Caco-2 (cell line): ENCODE measurements around the gene SDK2. TPM values are rescaled to one million over a fixed set of nuclear protein-coding genes. Genes with fewer than 3 reads are reported as not detected.
A peak's percentile ranks its signal among the peaks of the same experiment; 100 is the strongest.

Experiments
- Bru-seq: library from RNA; stranded (reverse); fragments of 400-500 nt; gene quantifications from one replicate; lab custom pipeline; 2021; lab: Mats Ljungman, UMichigan
- BruChase-seq, 2 experiments: library from RNA; stranded (reverse); fragments of 400-500 nt; gene quantifications; one replicate each; lab custom pipeline; 2021; lab: Mats Ljungman, UMichigan
- BruUV-seq: library from RNA; stranded (reverse); fragments of 400-500 nt; replicated peaks from 2 replicates; lab custom pipeline; 2021; lab: Mats Ljungman, UMichigan
- CTCF ChIA-PET: fragments of 300-600 bp; sonication (Branson Sonifier 250); formaldehyde crosslinking; loops from one replicate; lab custom pipeline; 2022; ENCODE audit warnings: antibody characterized with exemption; lab: Charles Lee
- POLR2A ChIA-PET: fragments of 300-600 bp; sonication (Branson Sonifier 250); formaldehyde crosslinking; loops from one replicate; lab custom pipeline; 2022; ENCODE audit warnings: antibody characterized with exemption; lab: Charles Lee
- DNase-seq, 2 experiments: peaks; one replicate each; pipeline versions ENCODE4 v3.0.0 to v3.0.0-alpha.2; 2020 to 2022
- H3K27me3 ChIP-seq: replicated peaks from 2 replicates; pipeline ENCODE4 v1.6.0; 2011; ENCODE audit warnings: low read length; ENCODE audit not compliant: control insufficient read depth, insufficient read depth
- H3K36me3 ChIP-seq: 2 replicates; pipeline ENCODE4 v1.5.1; 2011; ENCODE audit warnings: low read length; ENCODE audit not compliant: control insufficient read depth, insufficient read depth
- H3K4me1 ChIP-seq: fragments of 250-450 bp; sonication (Bioruptor Pico); 2 replicates; pipeline ENCODE4 v1.5.1; 2020; ENCODE audit warnings: mild to moderate bottlenecking
- H3K4me3 ChIP-seq: 2 replicates; pipeline ENCODE4 v1.5.1; 2011; ENCODE audit warnings: low read depth, mild to moderate bottlenecking, control low read depth, low read length
- H3K9me3 ChIP-seq: fragments of 250-450 bp; sonication (Bioruptor Pico); 2 replicates; pipeline ENCODE4 v1.5.1; 2020; ENCODE audit warnings: mild to moderate bottlenecking, moderate library complexity
- H3K27ac Mint-ChIP-seq: one replicate; pipeline ENCODE4 v1.8.0; 2022; ENCODE audit warnings: mixed read lengths; ENCODE audit not compliant: unreplicated experiment
- H3K27me3 Mint-ChIP-seq: one replicate; pipeline ENCODE4 v1.8.0; 2022; ENCODE audit warnings: mixed read lengths; ENCODE audit not compliant: insufficient read depth, unreplicated experiment
- H3K36me3 Mint-ChIP-seq: one replicate; pipeline ENCODE4 v1.8.0; 2022; ENCODE audit warnings: mild to moderate bottlenecking, mixed read lengths; ENCODE audit not compliant: insufficient read depth, unreplicated experiment
- H3K4me1 Mint-ChIP-seq: one replicate; pipeline ENCODE4 v1.8.0; 2022; ENCODE audit warnings: low read depth, mixed read lengths; ENCODE audit not compliant: unreplicated experiment
- H3K4me3 Mint-ChIP-seq: one replicate; pipeline ENCODE4 v1.8.0; 2022; ENCODE audit warnings: mild to moderate bottlenecking, moderate library complexity, mixed read lengths; ENCODE audit not compliant: unreplicated experiment
- H3K9me3 Mint-ChIP-seq: one replicate; pipeline ENCODE4 v1.8.0; 2022; ENCODE audit warnings: mixed read lengths; ENCODE audit not compliant: unreplicated experiment
- intact Hi-C: fragments of 100-400 bp; cut with micrococcal nuclease; formaldehyde crosslinking; loops from one replicate; pipeline ENCODE4 v1.10.0; 2022; ENCODE audit not compliant: unreplicated experiment
- long read RNA-seq: library from polyadenylated mRNA; stranded (forward); transcript quantifications from one replicate; pipeline ENCODE4 v2.0.0, GENCODE V29; 2022
- total RNA-seq: library from RNA; stranded (reverse); gene quantifications from 2 replicates; pipeline ENCODE4 v1.2.3, GENCODE V29; 2022
- TF ChIP-seq, protein P1 (sequence below), 2 experiments: fragments of 200-600 bp in 1 of 2; IDR thresholded peaks; 1 replicate in 1 of 2; 2 replicates in 1 of 2; pipeline versions ENCODE4 v1.5.1 to v1.8.0; 2011 to 2022; ENCODE audit warnings: antibody characterized with exemption in 1 of 2, control low read depth in 1 of 2, inconsistent platforms in 1 of 2, low read depth in 1 of 2, low read length in 1 of 2, mild to moderate bottlenecking in 1 of 2, moderate library complexity in 1 of 2; ENCODE audit not compliant: insufficient read depth in 1 of 2, severe bottlenecking in 1 of 2, unreplicated experiment in 1 of 2

The SDK2 gene, protein sequence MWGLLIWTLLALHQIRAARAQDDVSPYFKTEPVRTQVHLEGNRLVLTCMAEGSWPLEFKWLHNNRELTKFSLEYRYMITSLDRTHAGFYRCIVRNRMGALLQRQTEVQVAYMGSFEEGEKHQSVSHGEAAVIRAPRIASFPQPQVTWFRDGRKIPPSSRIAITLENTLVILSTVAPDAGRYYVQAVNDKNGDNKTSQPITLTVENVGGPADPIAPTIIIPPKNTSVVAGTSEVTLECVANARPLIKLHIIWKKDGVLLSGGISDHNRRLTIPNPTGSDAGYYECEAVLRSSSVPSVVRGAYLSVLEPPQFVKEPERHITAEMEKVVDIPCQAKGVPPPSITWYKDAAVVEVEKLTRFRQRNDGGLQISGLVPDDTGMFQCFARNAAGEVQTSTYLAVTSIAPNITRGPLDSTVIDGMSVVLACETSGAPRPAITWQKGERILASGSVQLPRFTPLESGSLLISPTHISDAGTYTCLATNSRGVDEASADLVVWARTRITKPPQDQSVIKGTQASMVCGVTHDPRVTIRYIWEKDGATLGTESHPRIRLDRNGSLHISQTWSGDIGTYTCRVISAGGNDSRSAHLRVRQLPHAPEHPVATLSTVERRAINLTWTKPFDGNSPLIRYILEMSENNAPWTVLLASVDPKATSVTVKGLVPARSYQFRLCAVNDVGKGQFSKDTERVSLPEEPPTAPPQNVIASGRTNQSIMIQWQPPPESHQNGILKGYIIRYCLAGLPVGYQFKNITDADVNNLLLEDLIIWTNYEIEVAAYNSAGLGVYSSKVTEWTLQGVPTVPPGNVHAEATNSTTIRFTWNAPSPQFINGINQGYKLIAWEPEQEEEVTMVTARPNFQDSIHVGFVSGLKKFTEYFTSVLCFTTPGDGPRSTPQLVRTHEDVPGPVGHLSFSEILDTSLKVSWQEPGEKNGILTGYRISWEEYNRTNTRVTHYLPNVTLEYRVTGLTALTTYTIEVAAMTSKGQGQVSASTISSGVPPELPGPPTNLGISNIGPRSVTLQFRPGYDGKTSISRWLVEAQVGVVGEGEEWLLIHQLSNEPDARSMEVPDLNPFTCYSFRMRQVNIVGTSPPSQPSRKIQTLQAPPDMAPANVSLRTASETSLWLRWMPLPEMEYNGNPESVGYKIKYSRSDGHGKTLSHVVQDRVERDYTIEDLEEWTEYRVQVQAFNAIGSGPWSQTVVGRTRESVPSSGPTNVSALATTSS (N-terminal part only)
- 0.09 and 0.14 TPM in 2 replicates for total RNA-seq
- Bru-seq, nascent RNA: percentile 12 among the genes with signal in this experiment
- percentile 9 among the genes with signal in this experiment for BruChase-seq, experiment 1, labeled RNA remaining after a 2-hour chase
- BruChase-seq, experiment 2, labeled RNA remaining after a 6-hour chase: percentile 9 among the genes with signal in this experiment
- long read RNA-seq: 0 reads

DNA sequence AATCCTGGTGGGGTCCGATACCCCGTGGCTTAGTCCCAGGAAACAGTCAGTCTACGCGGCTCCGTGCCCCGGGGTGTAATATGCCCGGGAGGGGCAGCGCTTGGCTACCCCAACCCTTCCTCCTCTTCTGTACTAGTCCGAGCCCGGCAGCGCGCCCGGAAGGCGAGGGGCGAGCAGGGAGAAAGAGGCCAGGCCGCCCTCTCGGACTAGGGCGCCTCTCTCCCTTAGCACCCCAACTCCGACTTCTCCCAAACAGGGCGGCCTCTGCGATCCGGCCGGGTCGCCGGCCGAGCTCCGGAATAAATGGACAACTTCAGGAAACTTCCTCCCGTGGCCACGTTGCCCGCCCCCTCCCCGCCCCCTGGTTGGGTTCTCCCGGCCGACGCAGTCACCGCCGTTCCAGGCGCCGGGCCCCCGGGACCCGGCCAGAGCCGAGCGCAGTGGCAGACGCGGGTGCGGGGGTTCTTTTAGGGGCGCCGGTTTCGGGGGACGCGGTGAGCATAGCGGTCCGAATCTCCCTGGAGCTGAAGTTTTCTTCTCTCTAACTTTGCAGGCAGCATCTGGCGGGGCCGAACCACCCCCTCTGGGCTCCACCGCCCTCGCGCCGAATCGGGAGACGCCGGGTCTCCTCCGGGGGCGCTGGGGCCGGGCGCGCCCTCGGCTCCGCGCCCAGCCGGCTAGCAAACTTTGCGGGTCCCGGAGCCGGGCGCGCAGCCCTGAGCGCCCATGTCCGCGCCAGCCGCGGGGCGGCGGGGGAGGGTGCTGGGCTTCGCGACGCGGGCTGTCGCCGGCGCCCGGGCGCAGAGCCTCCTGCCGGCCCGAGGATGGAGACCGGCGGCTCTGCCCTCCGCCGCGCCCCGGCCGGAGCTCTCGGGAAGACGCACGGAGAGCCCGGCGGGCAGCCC, at the start of gene SDK2:
SDK2 (minus strand) TSS at position 301 of the 905 bp plus-strand sequence. CDS start 357 bp downstream, outside the sequence.
- H3K27me3 ChIP-seq: peaks cover 6% of the 10 kb centered on the region
- intact Hi-C loops: loop anchor here (5.0 kb wide), 2 partner anchors 217 to 348 kb away; no protein-coding TSS in a partner anchor
- POLR2A ChIA-PET: interaction anchor here (0.6 kb wide), 1 partner anchor 559 kb away, joined by 3 read pairs; the partner anchor contains the start of gene RPL38

DNA sequence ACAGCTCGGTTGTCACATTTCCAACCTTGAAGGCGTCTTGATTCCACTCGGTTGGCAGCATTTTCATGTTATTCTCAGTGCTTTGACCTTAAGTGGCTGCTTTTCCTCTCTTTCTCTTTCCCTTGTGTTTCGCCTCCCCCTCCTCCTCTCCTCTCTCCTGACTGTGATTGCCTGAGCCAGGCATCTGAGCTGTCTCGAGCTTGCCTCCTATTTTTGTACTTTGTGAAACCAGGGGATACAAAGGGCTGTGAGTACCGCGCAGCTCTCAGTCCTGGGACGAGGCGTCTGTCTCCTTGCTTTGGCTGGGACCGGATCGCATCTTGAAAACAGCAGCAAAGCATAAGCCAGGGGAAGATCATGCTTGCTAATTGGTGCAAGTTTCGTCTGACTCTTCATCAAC, 48.8 kb upstream of the SDK2 start:
- Mint-ChIP-seq H3K4me1 (no peaks in the 10 kb centered on the region), H3K4me3 (no peak overlapping the region), H3K27ac (no peak overlapping the region), H3K36me3 (peaks cover 5% of the 10 kb centered on the region), H3K9me3 (no peaks in the 10 kb centered on the region), H3K27me3 (peaks cover 3% of the 10 kb centered on the region)
- no peaks in the 10 kb centered on the region for H3K4me1 ChIP-seq
- no peaks in the 10 kb centered on the region for H3K36me3 ChIP-seq
- intact Hi-C loops: no loop called here
- BruUV-seq: no TSS peak
- TF ChIP-seq, protein P1, sequence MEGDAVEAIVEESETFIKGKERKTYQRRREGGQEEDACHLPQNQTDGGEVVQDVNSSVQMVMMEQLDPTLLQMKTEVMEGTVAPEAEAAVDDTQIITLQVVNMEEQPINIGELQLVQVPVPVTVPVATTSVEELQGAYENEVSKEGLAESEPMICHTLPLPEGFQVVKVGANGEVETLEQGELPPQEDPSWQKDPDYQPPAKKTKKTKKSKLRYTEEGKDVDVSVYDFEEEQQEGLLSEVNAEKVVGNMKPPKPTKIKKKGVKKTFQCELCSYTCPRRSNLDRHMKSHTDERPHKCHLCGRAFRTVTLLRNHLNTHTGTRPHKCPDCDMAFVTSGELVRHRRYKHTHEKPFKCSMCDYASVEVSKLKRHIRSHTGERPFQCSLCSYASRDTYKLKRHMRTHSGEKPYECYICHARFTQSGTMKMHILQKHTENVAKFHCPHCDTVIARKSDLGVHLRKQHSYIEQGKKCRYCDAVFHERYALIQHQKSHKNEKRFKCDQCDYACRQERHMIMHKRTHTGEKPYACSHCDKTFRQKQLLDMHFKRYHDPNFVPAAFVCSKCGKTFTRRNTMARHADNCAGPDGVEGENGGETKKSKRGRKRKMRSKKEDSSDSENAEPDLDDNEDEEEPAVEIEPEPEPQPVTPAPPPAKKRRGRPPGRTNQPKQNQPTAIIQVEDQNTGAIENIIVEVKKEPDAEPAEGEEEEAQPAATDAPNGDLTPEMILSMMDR (IDR thresholded peaks at IDR 0.05; ENCODE audit: insufficient read depth in 1 of 2, low read depth in 1 of 2, low read length in 1 of 2, severe bottlenecking in 1 of 2, unreplicated experiment in 1 of 2): no peak
- H3K9me3 ChIP-seq: peaks cover 9% of the 10 kb centered on the region; the same call in 1 of the 2 replicates
- no peak overlapping the region for H3K4me3 ChIP-seq
- DNase-seq: no peak
- POLR2A ChIA-PET: no interaction called here
- CTCF ChIA-PET: no interaction called here
- H3K27me3 ChIP-seq: no peaks in the 10 kb centered on the region

More for the DNA sequence above, at the start of gene SDK2:
- Mint-ChIP-seq H3K4me3 (peak within 1 kb of the TSS; percentile 77), H3K36me3 (no peaks in the 10 kb centered on the region), H3K27me3 (peaks cover 43% of the 10 kb centered on the region), H3K9me3 (no peaks in the 10 kb centered on the region), H3K27ac (no peak within 1 kb of the TSS), H3K4me1 (peaks cover 5% of the 10 kb centered on the region)
- BruUV-seq: no TSS peak
- DNase-seq: peak in 1 of 2 experiments; percentile 19
- H3K4me3 ChIP-seq: peak within 1 kb of the TSS; percentile 33
- H3K9me3 ChIP-seq: no peaks in the 10 kb centered on the region
- TF ChIP-seq, protein P1 (IDR thresholded peaks at IDR 0.05; ENCODE audit: insufficient read depth in 1 of 2, low read depth in 1 of 2, low read length in 1 of 2, severe bottlenecking in 1 of 2, unreplicated experiment in 1 of 2): peak in 1 of 2 experiments; percentile 5
- H3K4me1 ChIP-seq: 0 out of 2 replicates have a peak, but pooled peaks cover 9% of the 10 kb centered on the region
- CTCF ChIA-PET: interaction anchor here (0.5 to 0.6 kb wide), 2 partner anchors 14 to 392 kb away, joined by 4 to 5 read pairs; no protein-coding TSS in a partner anchor
- H3K36me3 ChIP-seq: no peaks in the 10 kb centered on the region
